H1 (cell line): ENCODE results near the gene MAP9. TPM values are rescaled to one million over a fixed set of nuclear protein-coding genes. Genes with fewer than 3 reads are reported as not detected.

ENCODE experiments used
- BRCA1 ChIP-seq: IDR thresholded peaks from 2 replicates; pipeline ENCODE4 v1.6.1; 2012; ENCODE audit warnings: low read depth, low read length, improper control_type of control experiment
- HDAC2 ChIP-seq, 2 experiments: fragments of 300-600 bp in 1 of 2; sonication (generic) in 1 of 2; IDR thresholded peaks; 2 replicates each; pipeline ENCODE4 v1.6.1; 2011 to 2012; ENCODE audit warnings: low read depth in 2 of 2, low read length in 2 of 2, mild to moderate bottlenecking in 2 of 2, moderate library complexity in 2 of 2, borderline replicate concordance in 1 of 2, inconsistent platforms in 1 of 2
- POLR2AphosphoS5 ChIP-seq: IDR thresholded peaks from 2 replicates; pipeline ENCODE4 v1.6.1; 2011; ENCODE audit warnings: low read depth, low read length
- polyA plus RNA-seq, 7 experiments: library from polyadenylated mRNA; depleted of rRNA in 3 of 7; stranded (reverse) in 5 of 7; unstranded in 2 of 7; fragments of >200 nt in 5 of 7; fragments of 200-250 nt in 2 of 7; gene quantifications; 1 replicate in 5 of 7; 2 replicates in 1 of 7; 4 replicates in 1 of 7; pipeline versions ENCODE4 v1.2.1 to v1.2.3, GENCODE V29; 2011 to 2013; ENCODE audit warnings: missing spikeins in 2 of 7, mixed read lengths in 2 of 7
- total RNA-seq: library from RNA; stranded (reverse); fragmentation: NEBNext Ultra II Directional; extraction: Animal tissue kit (Norgen Biotek cat#: 25700); gene quantifications from 2 replicates; pipeline ENCODE4 v1.2.1, GENCODE V29; 2021

MAP9 gene
- total and polyA plus RNA-seq, 2 of the 8 experiments (the other 6 are each of a cell fraction or from before 2014, with no cell fraction given), result 2.1 to 18.9 TPM

DNA sequence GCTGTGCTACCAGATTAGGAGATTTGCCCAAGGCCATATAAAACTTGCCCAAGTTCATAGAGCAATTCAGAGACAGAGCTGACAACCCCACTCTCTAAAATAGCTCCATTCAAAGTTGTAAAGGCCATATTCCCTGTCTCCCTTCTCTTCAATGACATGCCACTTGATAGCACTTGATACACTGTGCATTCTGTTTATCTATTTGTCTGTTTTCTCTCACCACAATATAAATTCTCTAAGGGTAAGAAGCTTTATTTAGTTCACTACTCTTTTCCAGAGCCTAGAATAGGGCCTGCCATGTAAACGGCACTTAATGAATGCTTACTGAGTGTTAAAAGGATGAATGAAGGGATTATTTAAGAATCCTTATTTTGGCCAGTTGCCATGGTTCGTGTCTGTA, 24.1 kb upstream of the MAP9 start (continued):
- TF ChIP-seq POLR2AphosphoS5 (no peak), HDAC2 (IDR thresholded peaks at IDR 0.05; ENCODE audit: borderline replicate concordance in 1 of 2, low read depth in 2 of 2, low read length in 2 of 2) (no peak), BRCA1 (no peak)
